ENCODE data around the gene PFDN6. TPM values are rescaled to one million over a fixed set of nuclear protein-coding genes. Genes with fewer than 3 reads are reported as not detected.

The PFDN6 gene
- total RNA-seq, 1 experiment from 2014 or later: 85.8 TPM

GRCh38 chr6:33288141-33288920 is 1.1 kb upstream of the PFDN6 start:
- Histone ChIP-seq H3K14ac (ENCODE audit: insufficient read depth, low read length) (no peak overlapping the region), H2BK20ac (ENCODE audit: low read depth, low read length, poor library complexity, severe bottlenecking) (no peak overlapping the region), H4K91ac (ENCODE audit: insufficient read length, low read depth, low read length) (no peak overlapping the region), H4K5ac (ENCODE audit: insufficient read length, low read depth, low read length) (no peak overlapping the region), H2BK15ac (ENCODE audit: low read depth, low read length) (no peak overlapping the region), H3K4ac (ENCODE audit: low read depth, low read length) (no peak overlapping the region), H2AFZ (ENCODE audit: low read length) (no peak overlapping the region), H4K20me1 (ENCODE audit: control insufficient read depth, insufficient read depth, insufficient read length) (no peaks in the 10 kb centered on the region), H3K4me1 (ENCODE audit: insufficient read depth, low read length) (no peaks in the 10 kb centered on the region; the same call in 1 of the 2 replicates), H2BK5ac (ENCODE audit: insufficient read length, low read length) (no peak overlapping the region), H3K9ac (ENCODE audit: extremely low read depth, insufficient read length, low read length) (peak overlapping the region; percentile 32), H3K23ac (ENCODE audit: insufficient read length, low read depth, low read length) (no peak overlapping the region), H4K8ac (replicated peaks; ENCODE audit: insufficient read length, low read depth, low read length) (no peak overlapping the region), H3K27me3 (ENCODE audit: insufficient read depth, low read length) (no peaks in the 10 kb centered on the region), H3K79me2 (ENCODE audit: insufficient read depth, low read length) (peaks cover 7% of the 10 kb centered on the region; the same call in 1 of the 2 replicates), H3K56ac (ENCODE audit: insufficient read length, low read depth, low read length) (no peak overlapping the region), H2BK12ac (ENCODE audit: insufficient read length, low read depth, low read length) (no peak overlapping the region), H2AK5ac (ENCODE audit: insufficient read length, low read length) (no peak overlapping the region), H3K18ac (ENCODE audit: insufficient read length, low read depth, low read length) (no peak overlapping the region), H3K79me1 (ENCODE audit: insufficient read depth, low read depth, low read length, poor library complexity, severe bottlenecking) (peaks cover 8% of the 10 kb centered on the region), H3K23me2 (ENCODE audit: insufficient read length, low read depth, low read length, poor library complexity, severe bottlenecking) (peaks cover 12% of the 10 kb centered on the region), H3T11ph (ENCODE audit: low read length) (no peak overlapping the region), H3K27ac (ENCODE audit: insufficient read length, low read depth, low read length) (no peak overlapping the region), H2BK120ac (ENCODE audit: low read depth, low read length, poor library complexity, severe bottlenecking) (no peak overlapping the region), H3K4me2 (ENCODE audit: insufficient read depth, insufficient read length, low read length) (peak overlapping the region; percentile 74), H3K9me3 (ENCODE audit: control insufficient read depth, low read depth, low read length) (no peaks in the 10 kb centered on the region)
- Mint-ChIP-seq H3K27me3 (ENCODE audit: low read depth) (no peaks in the 10 kb centered on the region; the same call in 1 of the 2 replicates), H3K4me3 (peak overlapping the region; percentile 99 to 100), H3K9me3 (no peaks in the 10 kb centered on the region), H3K36me3 (ENCODE audit: insufficient read depth in 1 of 3, low read depth in 3 of 3) (peaks cover 29 to 78% (median 54%) of the 10 kb centered on the region in 3 experiments; a peak in 6 of 7 replicates), H3K27ac (peak overlapping the region in 2 of 3 experiments; percentile 97 to 98; a peak in 3 of 7 replicates), H3K4me1 (peaks cover 7 to 20% of the 10 kb centered on the region in 2 experiments)
- WGBS (ENCODE audit: extremely low coverage, insufficient read length, low lambda C conversion rate): no CpG with 5 or more reads among the region's 21 CpGs
- TF ChIP-seq CTCF (conservative IDR thresholded peaks at IDR 0.05): no peak
- no peak for DNase-seq

Measured in H9 (cell line).